ENCODE measurements around the gene PPP2R2C. TPM values are rescaled to one million over a fixed set of nuclear protein-coding genes. Genes with fewer than 3 reads are reported as not detected.

The PPP2R2C gene
- total RNA-seq, 1 experiment from 2014 or later, result not detected

- Histone ChIP-seq H3K4me1 (ENCODE audit: insufficient read depth, low read length, poor library complexity, severe bottlenecking) (no peaks in the 10 kb centered on the region), H3K27me3 (replicated peaks; ENCODE audit: insufficient read depth, low read depth, low read length, poor library complexity) (peaks cover 57% of the 10 kb centered on the region), H3K36me3 (ENCODE audit: insufficient read depth, low read length, poor library complexity, severe bottlenecking) (no peaks in the 10 kb centered on the region), H3K27ac (ENCODE audit: low read depth, low read length, poor library complexity, severe bottlenecking) (no peak overlapping the region), H3K9me3 (ENCODE audit: low read depth, low read length, poor library complexity, severe bottlenecking) (no peaks in the 10 kb centered on the region), H3K4me3 (ENCODE audit: low read depth, low read length, poor library complexity, severe bottlenecking) (no peak overlapping the region)
- no peak for DNase-seq (ENCODE audit: low spot score)
- BruUV-seq (replicated peaks), result no TSS peak
- intact Hi-C loops (cut with micrococcal nuclease; ENCODE audit: unreplicated experiment), result no loop called here
- CTCF ChIA-PET, result no interaction called here
- POLR2A ChIA-PET (ENCODE audit: low non-redundant PET), result interaction anchor here (0.6 kb wide), 1 partner anchor 42 kb away, joined by 5 read pairs; no protein-coding TSS in a partner anchor
- TF ChIP-seq, protein P1, sequence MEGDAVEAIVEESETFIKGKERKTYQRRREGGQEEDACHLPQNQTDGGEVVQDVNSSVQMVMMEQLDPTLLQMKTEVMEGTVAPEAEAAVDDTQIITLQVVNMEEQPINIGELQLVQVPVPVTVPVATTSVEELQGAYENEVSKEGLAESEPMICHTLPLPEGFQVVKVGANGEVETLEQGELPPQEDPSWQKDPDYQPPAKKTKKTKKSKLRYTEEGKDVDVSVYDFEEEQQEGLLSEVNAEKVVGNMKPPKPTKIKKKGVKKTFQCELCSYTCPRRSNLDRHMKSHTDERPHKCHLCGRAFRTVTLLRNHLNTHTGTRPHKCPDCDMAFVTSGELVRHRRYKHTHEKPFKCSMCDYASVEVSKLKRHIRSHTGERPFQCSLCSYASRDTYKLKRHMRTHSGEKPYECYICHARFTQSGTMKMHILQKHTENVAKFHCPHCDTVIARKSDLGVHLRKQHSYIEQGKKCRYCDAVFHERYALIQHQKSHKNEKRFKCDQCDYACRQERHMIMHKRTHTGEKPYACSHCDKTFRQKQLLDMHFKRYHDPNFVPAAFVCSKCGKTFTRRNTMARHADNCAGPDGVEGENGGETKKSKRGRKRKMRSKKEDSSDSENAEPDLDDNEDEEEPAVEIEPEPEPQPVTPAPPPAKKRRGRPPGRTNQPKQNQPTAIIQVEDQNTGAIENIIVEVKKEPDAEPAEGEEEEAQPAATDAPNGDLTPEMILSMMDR (conservative IDR thresholded peaks at IDR 0.05; ENCODE audit: low read depth, low read length), result no peak
- no peak for TF ChIP-seq EZH2 (IDR thresholded peaks at IDR 0.05; ENCODE audit: borderline replicate concordance, low read depth, low read length, poor library complexity, severe bottlenecking)
Measured at GRCh38 chr4:6369924-6370645, 102.3 kb downstream of the PPP2R2C start.

DNA sequence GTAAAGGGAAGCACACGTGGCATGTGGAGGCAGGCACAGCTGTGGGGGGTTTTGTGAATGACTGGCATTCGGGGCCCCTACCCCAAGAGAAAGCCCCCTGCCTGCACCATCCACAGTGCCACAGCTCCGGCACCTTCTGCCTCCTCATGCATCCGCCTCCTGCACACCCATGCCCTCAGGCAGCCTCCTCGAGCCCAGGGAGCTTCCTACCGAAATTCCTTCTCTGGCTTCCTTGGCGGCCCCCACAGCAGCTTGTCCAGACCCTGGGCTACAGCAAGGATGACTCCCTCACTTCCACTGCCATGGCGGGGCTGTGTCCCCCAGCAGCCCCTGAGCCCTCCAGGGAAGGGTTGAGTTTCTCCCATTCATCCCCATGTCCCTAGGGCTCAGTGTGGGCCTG, 102.9 kb downstream of the PPP2R2C start:
- POLR2A ChIA-PET (ENCODE audit: low non-redundant PET), result no interaction called here

DNA sequence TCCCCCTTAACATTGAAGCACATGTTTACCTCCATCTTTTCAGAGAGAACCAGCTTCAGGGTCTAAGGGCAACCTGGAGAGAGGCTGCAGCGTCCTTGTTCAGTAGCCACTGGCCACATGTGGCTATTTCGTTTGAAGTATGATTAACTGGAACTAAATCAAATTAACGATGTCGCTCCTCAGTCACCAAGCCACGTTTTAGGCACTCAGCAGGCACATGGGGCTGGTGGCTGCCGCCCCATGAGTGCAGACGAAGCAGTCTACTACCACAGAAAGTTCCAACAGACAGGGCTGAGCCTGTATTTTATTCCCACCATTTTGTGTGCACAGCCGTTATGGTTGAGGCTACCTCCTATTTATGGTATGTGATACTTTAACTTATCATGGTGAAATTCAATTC, 103.4 kb downstream of the PPP2R2C start:
- Histone ChIP-seq H3K27me3 (replicated peaks; ENCODE audit: insufficient read depth, low read depth, low read length, poor library complexity) (peaks cover 68% of the 10 kb centered on the region), H3K9me3 (ENCODE audit: low read depth, low read length, poor library complexity, severe bottlenecking) (no peaks in the 10 kb centered on the region), H3K4me1 (ENCODE audit: insufficient read depth, low read length, poor library complexity, severe bottlenecking) (no peaks in the 10 kb centered on the region), H3K36me3 (ENCODE audit: insufficient read depth, low read length, poor library complexity, severe bottlenecking) (no peaks in the 10 kb centered on the region), H3K27ac (ENCODE audit: low read depth, low read length, poor library complexity, severe bottlenecking) (no peak overlapping the region), H3K4me3 (ENCODE audit: low read depth, low read length, poor library complexity, severe bottlenecking) (no peak overlapping the region)
- no peak for DNase-seq (ENCODE audit: low spot score)
- intact Hi-C loops (cut with micrococcal nuclease; ENCODE audit: unreplicated experiment), result no loop called here
- no TSS peak for BruUV-seq (replicated peaks)
- ChIA-PET POLR2A (ENCODE audit: low non-redundant PET) (no interaction called here), CTCF (no interaction called here)
- TF ChIP-seq EZH2 (IDR thresholded peaks at IDR 0.05; ENCODE audit: borderline replicate concordance, low read depth, low read length, poor library complexity, severe bottlenecking), result no peak
- TF ChIP-seq, protein P1 (conservative IDR thresholded peaks at IDR 0.05; ENCODE audit: low read depth, low read length), result no peak

More for the DNA sequence above, 102.9 kb downstream of the PPP2R2C start:
- no peak overlapping the region for H3K4me3 ChIP-seq (ENCODE audit: low read depth, low read length, poor library complexity, severe bottlenecking)
- intact Hi-C loops (cut with micrococcal nuclease; ENCODE audit: unreplicated experiment), result no loop called here
- TF ChIP-seq EZH2 (IDR thresholded peaks at IDR 0.05; ENCODE audit: borderline replicate concordance, low read depth, low read length, poor library complexity, severe bottlenecking), result no peak
- TF ChIP-seq, protein P1 (conservative IDR thresholded peaks at IDR 0.05; ENCODE audit: low read depth, low read length), result no peak
- no TSS peak for BruUV-seq (replicated peaks)
- peaks cover 63% of the 10 kb centered on the region for H3K27me3 ChIP-seq (replicated peaks; ENCODE audit: insufficient read depth, low read depth, low read length, poor library complexity)
- no peak overlapping the region for H3K27ac ChIP-seq (ENCODE audit: low read depth, low read length, poor library complexity, severe bottlenecking)
- H3K36me3 ChIP-seq (ENCODE audit: insufficient read depth, low read length, poor library complexity, severe bottlenecking), result no peaks in the 10 kb centered on the region
- H3K9me3 ChIP-seq (ENCODE audit: low read depth, low read length, poor library complexity, severe bottlenecking), result no peaks in the 10 kb centered on the region
- no peak for DNase-seq (ENCODE audit: low spot score)
- CTCF ChIA-PET, result no interaction called here
- no peaks in the 10 kb centered on the region for H3K4me1 ChIP-seq (ENCODE audit: insufficient read depth, low read length, poor library complexity, severe bottlenecking)
